Vagina (tissue), 2 donors: Measurements from ENCODE around the gene EID1. TPM values are rescaled to one million over a fixed set of nuclear protein-coding genes. Genes with fewer than 3 reads are reported as not detected.
"Not testable (repeated sequence)": the region's sequence is repeated elsewhere in the genome, so short reads cannot be mapped to it uniquely, and the experiment has no call there.

Experiments used
- DNase-seq, 2 donors: peaks; one replicate each; pipeline ENCODE4 v3.0.0-alpha.2; 2017; ENCODE audit errors: extremely low spot score in 2 of 2
- H3K27ac ChIP-seq: fragments of 200-600 bp; sonication (generic); one replicate; pipeline ENCODE4 v1.5.1; 2019
- H3K27me3 ChIP-seq: fragments of 200-600 bp; sonication (generic); one replicate; pipeline ENCODE4 v1.5.1; 2019
- H3K36me3 ChIP-seq, 2 donors: fragments of 200-600 bp; sonication (generic); one replicate each; pipeline ENCODE4 v1.5.1; 2017 to 2019
- H3K4me1 ChIP-seq: fragments of 200-600 bp; sonication (generic); one replicate; pipeline ENCODE4 v1.5.1; 2019
- H3K4me3 ChIP-seq, 2 donors: fragments of 200-600 bp; sonication (generic); 1 replicate in 1 of 2; 2 replicates in 1 of 2; pipeline ENCODE4 v1.5.1; 2016 to 2019
- H3K9me3 ChIP-seq: fragments of 200-600 bp; sonication (generic); one replicate; pipeline ENCODE4 v1.5.1; 2019
- POLR2A ChIP-seq, 2 donors: fragments of 450-650 bp; IDR thresholded peaks; one replicate each; pipeline ENCODE4 v1.6.1; 2017; ENCODE audit warnings: antibody characterized with exemption in 2 of 2, mild to moderate bottlenecking in 2 of 2, moderate library complexity in 2 of 2
- POLR2AphosphoS5 ChIP-seq, 2 donors: sonication (generic); formaldehyde crosslinking; IDR thresholded peaks; one replicate each; pipeline ENCODE4 v1.9.0; 2017; ENCODE audit warnings: antibody characterized with exemption in 2 of 2, mild to moderate bottlenecking in 2 of 2, low read depth in 1 of 2; ENCODE audit not compliant: insufficient read depth in 1 of 2
- intact Hi-C: fragments of 100-400 bp; cut with DNase I; formaldehyde crosslinking; loops from one replicate; pipeline ENCODE4 v1.15.1; 2023
- total RNA-seq: library from RNA; depleted of rRNA; stranded (reverse); fragments of >200 nt; gene quantifications from one replicate; pipeline ENCODE4 v1.2.3, GENCODE V29; 2016
- TF ChIP-seq, protein P1 (sequence below), 3 experiments: fragments of 450-650 bp in 2 of 3; fragments of 200-600 bp in 1 of 3; sonication (generic) in 1 of 3; IDR thresholded peaks; one replicate each; pipeline ENCODE4 v1.5.1; 2017 to 2019; ENCODE audit warnings: antibody characterized with exemption in 3 of 3, mild to moderate bottlenecking in 2 of 3, moderate library complexity in 2 of 3

The EID1 gene
- total RNA-seq, 1 donor from 2014 or later = 175 TPM

- H3K27ac ChIP-seq = no peak overlapping the region
- no peaks in the 10 kb centered on the region for H3K27me3 ChIP-seq
- no peaks in the 10 kb centered on the region for H3K36me3 ChIP-seq
- intact Hi-C loops = no loop called here
- peaks cover 7% of the 10 kb centered on the region for H3K4me1 ChIP-seq
- TF ChIP-seq, protein P1, sequence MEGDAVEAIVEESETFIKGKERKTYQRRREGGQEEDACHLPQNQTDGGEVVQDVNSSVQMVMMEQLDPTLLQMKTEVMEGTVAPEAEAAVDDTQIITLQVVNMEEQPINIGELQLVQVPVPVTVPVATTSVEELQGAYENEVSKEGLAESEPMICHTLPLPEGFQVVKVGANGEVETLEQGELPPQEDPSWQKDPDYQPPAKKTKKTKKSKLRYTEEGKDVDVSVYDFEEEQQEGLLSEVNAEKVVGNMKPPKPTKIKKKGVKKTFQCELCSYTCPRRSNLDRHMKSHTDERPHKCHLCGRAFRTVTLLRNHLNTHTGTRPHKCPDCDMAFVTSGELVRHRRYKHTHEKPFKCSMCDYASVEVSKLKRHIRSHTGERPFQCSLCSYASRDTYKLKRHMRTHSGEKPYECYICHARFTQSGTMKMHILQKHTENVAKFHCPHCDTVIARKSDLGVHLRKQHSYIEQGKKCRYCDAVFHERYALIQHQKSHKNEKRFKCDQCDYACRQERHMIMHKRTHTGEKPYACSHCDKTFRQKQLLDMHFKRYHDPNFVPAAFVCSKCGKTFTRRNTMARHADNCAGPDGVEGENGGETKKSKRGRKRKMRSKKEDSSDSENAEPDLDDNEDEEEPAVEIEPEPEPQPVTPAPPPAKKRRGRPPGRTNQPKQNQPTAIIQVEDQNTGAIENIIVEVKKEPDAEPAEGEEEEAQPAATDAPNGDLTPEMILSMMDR (IDR thresholded peaks at IDR 0.05) = no peak
- H3K9me3 ChIP-seq = no peaks in the 10 kb centered on the region
- no peak overlapping the region for H3K4me3 ChIP-seq
- DNase-seq = no peak
These were observed 26.0 kb upstream of the EID1 start for GRCh38 chr15:48851956-48852355.

DNA sequence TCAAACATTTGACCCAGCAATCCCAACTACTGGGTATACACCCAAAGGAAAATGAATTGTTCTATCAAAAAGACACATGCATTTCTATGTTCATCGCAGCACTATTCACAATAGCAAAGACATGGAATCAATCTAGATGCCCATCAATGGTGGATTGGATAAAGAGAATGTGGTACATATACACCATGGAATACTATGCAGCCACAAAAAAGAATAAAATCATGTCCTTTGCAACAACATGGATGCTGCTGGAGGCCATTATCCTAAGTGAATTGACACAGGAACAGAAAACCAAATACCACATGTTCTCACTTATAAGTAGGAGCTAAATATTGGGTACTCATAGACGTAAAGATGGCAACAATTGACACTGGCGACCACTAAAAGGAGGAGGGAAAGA, 23.5 kb upstream of the EID1 start:
- H3K4me1 ChIP-seq = peaks cover 11% of the 10 kb centered on the region
- H3K9me3 ChIP-seq, intact Hi-C loops, H3K27ac ChIP-seq, H3K36me3 ChIP-seq, H3K4me3 ChIP-seq, DNase-seq, H3K27me3 ChIP-seq: not testable (repeated sequence)

GRCh38 chr15:48855501-48856440, 22.2 kb upstream of the EID1 start:
- no peaks in the 10 kb centered on the region for H3K9me3 ChIP-seq
- H3K4me3 ChIP-seq = no peak overlapping the region
- no peak for DNase-seq
- intact Hi-C loops = no loop called here
- H3K4me1 ChIP-seq = peaks cover 11% of the 10 kb centered on the region
- H3K27me3 ChIP-seq = no peaks in the 10 kb centered on the region
- TF ChIP-seq POLR2AphosphoS5 (IDR thresholded peaks at IDR 0.05; ENCODE audit: insufficient read depth in 1 of 2, low read depth in 1 of 2) = no peak
- TF ChIP-seq, protein P1 (IDR thresholded peaks at IDR 0.05) = peak in 1 of 3 experiments; percentile 30
- H3K36me3 ChIP-seq = no peaks in the 10 kb centered on the region
- H3K27ac ChIP-seq = no peak overlapping the region

DNA sequence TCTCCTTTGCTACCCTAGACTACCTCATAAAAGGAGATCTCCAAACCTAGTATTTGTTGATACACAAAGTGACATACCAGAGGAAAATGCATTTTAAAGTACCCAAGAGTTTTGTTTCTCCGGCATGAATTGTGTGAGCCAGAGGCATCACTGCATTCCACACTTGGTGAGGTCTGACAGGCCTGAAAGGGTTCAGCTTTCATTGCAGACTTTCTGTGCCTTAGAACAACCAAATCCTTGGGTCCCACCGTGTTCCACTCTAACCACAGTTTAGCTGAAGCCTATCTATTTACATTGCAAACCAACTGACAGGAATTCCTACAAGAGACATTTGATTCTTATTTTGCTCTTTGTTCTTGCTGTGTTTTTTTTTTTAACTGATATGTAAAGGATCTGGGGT, 21.0 kb upstream of the EID1 start:
- no peaks in the 10 kb centered on the region for H3K27me3 ChIP-seq
- H3K4me3 ChIP-seq = no peak overlapping the region
- no peak for DNase-seq
- no peaks in the 10 kb centered on the region for H3K36me3 ChIP-seq
- no peaks in the 10 kb centered on the region for H3K9me3 ChIP-seq
- peak overlapping the region; percentile 59 for H3K27ac ChIP-seq
- TF ChIP-seq POLR2A (IDR thresholded peaks at IDR 0.05) (no peak), POLR2AphosphoS5 (IDR thresholded peaks at IDR 0.05; ENCODE audit: insufficient read depth in 1 of 2, low read depth in 1 of 2) (no peak)
- TF ChIP-seq, protein P1 (IDR thresholded peaks at IDR 0.05) = no peak
- intact Hi-C loops = no loop called here
- H3K4me1 ChIP-seq = peaks cover 11% of the 10 kb centered on the region

DNA sequence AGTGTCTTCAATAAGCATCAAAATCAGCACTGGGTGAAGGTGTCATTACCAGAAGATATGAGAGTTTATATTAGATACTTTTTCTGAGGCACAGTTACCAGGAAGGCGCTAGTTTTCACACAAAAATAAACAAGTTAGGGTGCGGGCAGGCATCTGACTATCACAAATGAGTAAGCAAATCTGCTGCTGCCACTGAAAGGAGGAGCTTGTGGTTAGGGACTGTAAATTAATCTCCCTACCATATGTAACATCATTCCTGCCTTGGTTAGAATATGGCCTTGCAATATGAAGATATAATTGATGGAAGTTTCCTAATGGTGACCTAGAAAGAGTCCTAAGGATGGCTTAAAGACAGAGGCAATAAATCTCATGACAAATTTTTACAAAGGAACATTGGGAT, 19.5 kb upstream of the EID1 start:
- Histone ChIP-seq H3K36me3 (no peaks in the 10 kb centered on the region), H3K27me3 (no peaks in the 10 kb centered on the region), H3K9me3 (no peaks in the 10 kb centered on the region), H3K4me1 (peaks cover 11% of the 10 kb centered on the region), H3K27ac (no peak overlapping the region), H3K4me3 (no peak overlapping the region)
- no peak for DNase-seq
- TF ChIP-seq, protein P1 (IDR thresholded peaks at IDR 0.05) = no peak
- TF ChIP-seq POLR2A (IDR thresholded peaks at IDR 0.05) = no peak
- TF ChIP-seq POLR2AphosphoS5 (IDR thresholded peaks at IDR 0.05; ENCODE audit: insufficient read depth in 1 of 2, low read depth in 1 of 2) = no peak
- intact Hi-C loops = no loop called here
